Measurements from ENCODE around the gene PSMB2.

The PSMB2 gene

DNA sequence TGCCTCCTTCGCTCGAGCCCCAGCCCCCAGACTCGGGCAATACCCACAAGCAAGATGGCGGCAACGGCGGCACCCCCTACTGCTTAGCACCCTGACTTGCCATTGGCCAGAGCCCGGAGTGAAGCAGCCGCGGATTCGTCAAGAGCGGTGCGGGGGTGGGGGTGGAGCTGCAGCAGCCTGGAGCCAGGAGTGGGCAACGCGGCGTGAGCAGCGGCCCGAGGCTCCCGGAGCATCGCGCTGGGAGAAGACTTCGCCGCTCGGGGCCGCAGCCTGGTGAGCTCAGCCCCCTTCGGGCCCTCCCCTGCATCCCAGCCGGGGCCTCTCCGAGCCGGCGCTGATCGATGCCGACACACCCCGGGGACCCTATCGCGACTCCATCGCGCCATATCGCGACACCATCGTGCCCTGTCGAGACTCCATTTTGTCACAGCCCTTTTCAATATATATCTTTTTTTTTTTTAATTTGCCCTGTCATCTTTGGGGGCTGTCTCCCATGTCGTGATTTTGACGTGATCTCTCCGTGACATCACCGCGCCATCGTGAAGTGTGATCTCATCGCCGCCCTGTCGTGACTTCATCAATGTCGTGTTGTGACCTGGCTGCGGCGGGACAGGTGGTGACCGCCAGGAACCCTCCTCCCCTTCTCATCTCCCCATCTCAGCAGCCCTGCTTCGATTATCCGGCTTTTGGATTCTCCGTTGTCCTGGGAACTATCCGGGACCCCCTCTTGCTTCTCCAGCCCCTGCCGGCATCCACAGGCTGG is 83.5 kb downstream of the PSMB2 start, which contains the start of gene NCDN (continued):
- TF ChIP-seq ZXDB (tag by site-specific recombination; IDR thresholded peaks at IDR 0.05) (peak; percentile 95), GLIS2 (tag by site-specific recombination; IDR thresholded peaks at IDR 0.05) (peak; percentile 98), ZFP69B (tag by site-specific recombination; IDR thresholded peaks at IDR 0.05) (no peak; the same call in 1 of the 2 replicates), REPIN1 (tag by site-specific recombination; IDR thresholded peaks at IDR 0.05; ENCODE audit: low read depth) (peak; percentile 76; the same call in 1 of the 2 replicates), ZNF302 (tag by site-specific recombination; IDR thresholded peaks at IDR 0.05; ENCODE audit: low read depth) (no peak), INSM2 (tag by site-specific recombination; IDR thresholded peaks at IDR 0.05) (peak; percentile 44; the same call in 1 of the 2 replicates), ZNF211 (tag by site-specific recombination; IDR thresholded peaks at IDR 0.05; ENCODE audit: low read depth) (no peak), GLI4 (tag by site-specific recombination; IDR thresholded peaks at IDR 0.05) (0 out of 2 replicates have a peak, but pooled peaks have one; percentile 64), ZNF394 (tag by site-specific recombination; IDR thresholded peaks at IDR 0.05; ENCODE audit: borderline replicate concordance) (peak; percentile 80; the same call in 1 of the 2 replicates), ZNF266 (tag by site-specific recombination; IDR thresholded peaks at IDR 0.05; ENCODE audit: low read depth) (no peak), KLF16 (tag by site-specific recombination; IDR thresholded peaks at IDR 0.05) (peak; percentile 97), ZNF791 (tag by site-specific recombination; IDR thresholded peaks at IDR 0.05) (no peak)
- TF ChIP-seq, protein P1, sequence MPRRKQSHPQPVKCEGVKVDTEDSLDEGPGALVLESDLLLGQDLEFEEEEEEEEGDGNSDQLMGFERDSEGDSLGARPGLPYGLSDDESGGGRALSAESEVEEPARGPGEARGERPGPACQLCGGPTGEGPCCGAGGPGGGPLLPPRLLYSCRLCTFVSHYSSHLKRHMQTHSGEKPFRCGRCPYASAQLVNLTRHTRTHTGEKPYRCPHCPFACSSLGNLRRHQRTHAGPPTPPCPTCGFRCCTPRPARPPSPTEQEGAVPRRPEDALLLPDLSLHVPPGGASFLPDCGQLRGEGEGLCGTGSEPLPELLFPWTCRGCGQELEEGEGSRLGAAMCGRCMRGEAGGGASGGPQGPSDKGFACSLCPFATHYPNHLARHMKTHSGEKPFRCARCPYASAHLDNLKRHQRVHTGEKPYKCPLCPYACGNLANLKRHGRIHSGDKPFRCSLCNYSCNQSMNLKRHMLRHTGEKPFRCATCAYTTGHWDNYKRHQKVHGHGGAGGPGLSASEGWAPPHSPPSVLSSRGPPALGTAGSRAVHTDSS (tag by site-specific recombination; IDR thresholded peaks at IDR 0.05) = no peak
- TF ChIP-seq, protein P2, sequence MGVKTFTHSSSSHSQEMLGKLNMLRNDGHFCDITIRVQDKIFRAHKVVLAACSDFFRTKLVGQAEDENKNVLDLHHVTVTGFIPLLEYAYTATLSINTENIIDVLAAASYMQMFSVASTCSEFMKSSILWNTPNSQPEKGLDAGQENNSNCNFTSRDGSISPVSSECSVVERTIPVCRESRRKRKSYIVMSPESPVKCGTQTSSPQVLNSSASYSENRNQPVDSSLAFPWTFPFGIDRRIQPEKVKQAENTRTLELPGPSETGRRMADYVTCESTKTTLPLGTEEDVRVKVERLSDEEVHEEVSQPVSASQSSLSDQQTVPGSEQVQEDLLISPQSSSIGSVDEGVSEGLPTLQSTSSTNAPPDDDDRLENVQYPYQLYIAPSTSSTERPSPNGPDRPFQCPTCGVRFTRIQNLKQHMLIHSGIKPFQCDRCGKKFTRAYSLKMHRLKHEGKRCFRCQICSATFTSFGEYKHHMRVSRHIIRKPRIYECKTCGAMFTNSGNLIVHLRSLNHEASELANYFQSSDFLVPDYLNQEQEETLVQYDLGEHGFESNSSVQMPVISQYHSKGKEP (tag by site-specific recombination; IDR thresholded peaks at IDR 0.05) = peak; percentile 45; the same call in 1 of the 2 replicates

DNA sequence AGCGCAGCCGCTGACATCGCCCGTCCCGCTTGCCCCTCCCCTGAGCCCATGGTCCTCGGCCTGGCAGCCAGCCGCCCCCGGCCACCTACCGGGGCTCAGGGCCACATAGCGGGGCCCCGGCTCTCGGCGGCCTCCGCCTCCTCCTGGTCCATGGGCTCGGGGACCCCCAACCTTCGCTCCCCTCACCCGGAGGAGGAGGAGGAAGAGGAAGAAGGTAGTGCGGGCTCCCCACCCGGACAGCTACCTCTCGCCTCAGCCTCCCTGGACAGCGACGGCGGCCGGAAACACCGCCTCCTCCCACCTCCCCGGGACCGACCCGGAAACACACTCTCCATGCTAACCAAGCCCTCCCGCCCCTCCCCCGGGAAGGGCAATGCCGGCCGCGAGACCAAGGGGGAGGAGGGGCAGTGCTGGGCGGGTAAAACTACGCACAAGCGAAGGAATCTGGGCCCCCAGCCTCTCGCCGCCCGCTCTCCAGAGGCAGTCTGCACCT is 84.2 kb downstream of the PSMB2 start, which contains the start of gene KIAA0319L:
TSS of gene KIAA0319L (minus strand) at position 286 of the 493 bp plus-strand sequence. CDS start 2,912 bp downstream, outside the sequence.
- Histone ChIP-seq H3K9me3 (ENCODE audit: control insufficient read depth, insufficient read depth, low read depth, low read length) (no peaks in the 10 kb centered on the region), H3K27ac (ENCODE audit: extremely low read depth, low read depth, low read length) (peak within 1 kb of the TSS; percentile 96), H3K4me1 (ENCODE audit: control insufficient read depth, insufficient read depth, low read length) (peaks cover 27% of the 10 kb centered on the region), H3K36me3 (ENCODE audit: control insufficient read depth in 2 of 2, insufficient read depth in 1 of 2, low read length in 2 of 2) (peaks cover 12 to 52% of the 10 kb centered on the region in 2 experiments; a peak in 2 of 3 replicates), H3K4me3 (ENCODE audit: low read depth, low read length) (peak within 1 kb of the TSS; percentile 95)
- ChIA-PET CTCF (interaction anchor here (0.6 to 2.6 kb wide), 2 partner anchors 113 to 170 kb away, joined by 3 to 10 read pairs; no protein-coding TSS in a partner anchor), POLR2A (interaction anchor here (0.5 to 2.0 kb wide), 13 partner anchors 12 to 1564 kb away, joined by 3 to 22 read pairs (median 3); partner anchors contain the start of genes CLSPN and TFAP2E)
- TF ChIP-seq ZNF530 (tag by site-specific recombination; IDR thresholded peaks at IDR 0.05; ENCODE audit: low read depth) (no peak), ZNF701 (tag by site-specific recombination; IDR thresholded peaks at IDR 0.05) (no peak), ZEB2 (tag by site-specific recombination; IDR thresholded peaks at IDR 0.05) (no peak), ZNF501 (tag by site-specific recombination; IDR thresholded peaks at IDR 0.05) (peak; percentile 58), KLF1 (tag by site-specific recombination; IDR thresholded peaks at IDR 0.05) (no peak; the same call in 1 of the 2 replicates), ZBTB7A (tag by site-specific recombination; IDR thresholded peaks at IDR 0.05; ENCODE audit: low read depth) (peak; percentile 96; the same call in 1 of the 2 replicates), TRIM28 (IDR thresholded peaks at IDR 0.05; ENCODE audit: borderline replicate concordance, low read length) (no peak), ZNF404 (tag by site-specific recombination; IDR thresholded peaks at IDR 0.05) (no peak), HOXC10 (CRISPR knock-in tag; IDR thresholded peaks at IDR 0.05) (0 out of 2 replicates have a peak, but pooled peaks have one; percentile 65), ZNF398 (tag by site-specific recombination; IDR thresholded peaks at IDR 0.05) (peak; percentile 45; the same call in 1 of the 2 replicates)
- TF ChIP-seq, protein P3, sequence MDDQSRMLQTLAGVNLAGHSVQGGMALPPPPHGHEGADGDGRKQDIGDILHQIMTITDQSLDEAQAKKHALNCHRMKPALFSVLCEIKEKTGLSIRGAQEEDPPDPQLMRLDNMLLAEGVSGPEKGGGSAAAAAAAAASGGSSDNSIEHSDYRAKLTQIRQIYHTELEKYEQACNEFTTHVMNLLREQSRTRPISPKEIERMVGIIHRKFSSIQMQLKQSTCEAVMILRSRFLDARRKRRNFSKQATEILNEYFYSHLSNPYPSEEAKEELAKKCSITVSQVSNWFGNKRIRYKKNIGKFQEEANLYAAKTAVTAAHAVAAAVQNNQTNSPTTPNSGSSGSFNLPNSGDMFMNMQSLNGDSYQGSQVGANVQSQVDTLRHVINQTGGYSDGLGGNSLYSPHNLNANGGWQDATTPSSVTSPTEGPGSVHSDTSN (CRISPR knock-in tag; IDR thresholded peaks at IDR 0.05) = 0 out of 2 replicates have a peak, but pooled peaks have one; percentile 51
- TF ChIP-seq, protein P4, sequence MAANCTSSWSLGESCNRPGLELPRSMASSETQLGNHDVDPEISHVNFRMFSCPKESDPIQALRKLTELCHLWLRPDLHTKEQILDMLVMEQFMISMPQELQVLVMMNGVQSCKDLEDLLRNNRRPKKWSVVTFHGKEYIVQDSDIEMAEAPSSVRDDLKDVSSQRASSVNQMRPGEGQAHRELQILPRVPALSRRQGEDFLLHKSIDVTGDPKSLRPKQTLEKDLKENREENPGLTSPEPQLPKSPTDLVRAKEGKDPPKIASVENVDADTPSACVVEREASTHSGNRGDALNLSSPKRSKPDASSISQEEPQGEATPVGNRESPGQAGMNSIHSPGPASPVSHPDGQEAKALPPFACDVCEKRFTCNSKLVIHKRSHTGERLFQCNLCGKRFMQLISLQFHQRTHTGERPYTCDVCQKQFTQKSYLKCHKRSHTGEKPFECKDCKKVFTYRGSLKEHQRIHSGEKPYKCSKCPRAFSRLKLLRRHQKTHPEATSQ (tag by site-specific recombination; IDR thresholded peaks at IDR 0.05) = 0 out of 2 replicates have a peak, but pooled peaks have one; percentile 45

Data from HEK293 (cell line).